Vagina (tissue), 2 donors: ENCODE results near the gene TAX1BP3.

ENCODE experiments used
- CTCF ChIP-seq, 3 experiments: fragments of 450-650 bp in 2 of 3; fragments of 200-600 bp in 1 of 3; sonication (generic) in 1 of 3; IDR thresholded peaks; one replicate each; pipeline ENCODE4 v1.5.1; 2017 to 2019; ENCODE audit warnings: antibody characterized with exemption in 3 of 3, mild to moderate bottlenecking in 2 of 3, moderate library complexity in 2 of 3
- POLR2AphosphoS5 ChIP-seq, 2 donors: sonication (generic); formaldehyde crosslinking; IDR thresholded peaks; one replicate each; pipeline ENCODE4 v1.9.0; 2017; ENCODE audit warnings: antibody characterized with exemption in 2 of 2, mild to moderate bottlenecking in 2 of 2, low read depth in 1 of 2; ENCODE audit not compliant: insufficient read depth in 1 of 2

DNA sequence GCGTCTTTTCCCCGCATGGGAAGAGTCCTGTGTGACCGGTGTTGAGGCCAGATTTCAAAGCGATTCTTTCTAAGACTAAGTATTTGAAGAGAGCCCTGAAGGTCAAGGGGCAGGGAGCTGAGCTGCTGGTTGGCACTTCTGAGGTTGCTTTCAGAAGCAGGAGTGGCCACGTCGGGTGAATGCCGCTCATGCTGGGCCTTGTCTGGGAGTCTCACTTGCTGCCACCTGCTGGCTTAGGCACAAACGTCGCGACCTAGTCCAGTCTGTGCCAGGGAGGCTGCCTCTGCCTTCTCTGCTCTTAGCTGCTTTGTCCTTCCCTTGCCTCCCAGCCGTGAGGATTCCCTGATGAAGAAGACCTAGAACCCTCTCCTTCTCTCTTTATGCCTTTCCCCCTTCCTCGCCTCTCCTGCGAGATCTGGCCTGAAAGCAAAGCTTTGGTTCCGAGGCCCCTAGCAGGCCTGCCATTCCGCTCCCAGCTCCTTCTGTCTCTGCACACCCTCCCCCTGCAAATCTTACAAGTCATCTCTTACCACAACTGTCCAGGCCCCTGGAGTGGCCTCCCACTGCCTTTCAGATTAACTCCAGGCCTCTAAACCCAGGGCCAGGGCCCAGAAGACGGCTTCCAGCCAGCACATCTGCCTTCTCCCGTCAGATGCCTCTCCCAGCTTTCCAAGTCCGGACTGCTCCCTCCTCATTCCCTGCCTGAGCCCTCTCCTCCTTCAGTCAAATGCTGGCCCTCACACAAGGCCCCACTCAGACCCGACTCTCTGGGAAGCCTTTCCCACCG is 20.4 kb downstream of the TAX1BP3 start:
- no peak for TF ChIP-seq CTCF (IDR thresholded peaks at IDR 0.05)
- peak in 1 of 2 donors; percentile 52 for TF ChIP-seq POLR2AphosphoS5 (IDR thresholded peaks at IDR 0.05; ENCODE audit: insufficient read depth in 1 of 2, low read depth in 1 of 2)
